IMR-90 (cell line): ENCODE data around the gene ENDOV.

Experiments
- BHLHE40 ChIP-seq: fragments of 150-350 bp; IDR thresholded peaks from 2 replicates; pipeline ENCODE4 v1.6.1; 2016; ENCODE audit warnings: mild to moderate bottlenecking, low read depth, low read length
- CEBPB ChIP-seq: IDR thresholded peaks from 2 replicates; pipeline ENCODE4 v1.6.1; 2012; ENCODE audit warnings: low read depth, low read length, improper control_type of control experiment
- CTCF ChIP-seq: conservative IDR thresholded peaks from 2 replicates; pipeline ENCODE4 v1.5.1; 2012; ENCODE audit warnings: mild to moderate bottlenecking, low read depth, low read length, improper control_type of control experiment
- MAZ ChIP-seq: IDR thresholded peaks from 2 replicates; pipeline ENCODE4 v1.6.1; 2012; ENCODE audit warnings: low read depth, mild to moderate bottlenecking, low read length, improper control_type of control experiment, moderate library complexity, borderline replicate concordance
- MXI1 ChIP-seq: IDR thresholded peaks from 2 replicates; pipeline ENCODE4 v1.6.1; 2012; ENCODE audit warnings: low read depth, mild to moderate bottlenecking, low read length, moderate library complexity, borderline replicate concordance
- POLR2A ChIP-seq: IDR thresholded peaks from 2 replicates; pipeline ENCODE4 v1.6.1; 2012; ENCODE audit warnings: mild to moderate bottlenecking, low read depth, low read length
- RAD21 ChIP-seq: IDR thresholded peaks from 2 replicates; pipeline ENCODE4 v1.6.1; 2012; ENCODE audit warnings: low read length, improper control_type of control experiment
- RCOR1 ChIP-seq: IDR thresholded peaks from 2 replicates; pipeline ENCODE4 v1.6.1; 2012; ENCODE audit warnings: mild to moderate bottlenecking, low read length, improper control_type of control experiment; ENCODE audit not compliant: insufficient replicate concordance
- RFX5 ChIP-seq: IDR thresholded peaks from 2 replicates; pipeline ENCODE4 v1.8.0; 2012; ENCODE audit warnings: low read depth, mild to moderate bottlenecking, low read length, moderate library complexity
- SMC3 ChIP-seq: fragments of 150-350 bp; IDR thresholded peaks from 2 replicates; pipeline ENCODE4 v1.6.1; 2016; ENCODE audit warnings: low read depth, mild to moderate bottlenecking, antibody characterized with exemption, low read length, moderate library complexity
- USF2 ChIP-seq: fragments of 150-350 bp; IDR thresholded peaks from 2 replicates; pipeline ENCODE4 v1.6.1; 2017; ENCODE audit warnings: mild to moderate bottlenecking, antibody characterized with exemption, low read length, low read depth
- TF ChIP-seq, protein P1 (sequence below): fragments of 150-350 bp; IDR thresholded peaks from 2 replicates; pipeline ENCODE4 v1.6.1; 2016; ENCODE audit warnings: low read depth, mild to moderate bottlenecking, low read length, moderate library complexity, borderline replicate concordance

- TF ChIP-seq CTCF (no peak), RAD21 (no peak), BHLHE40 (no peak), POLR2A (no peak), SMC3 (no peak), RCOR1 (no peak), CEBPB (no peak), USF2 (no peak), MXI1 (no peak), RFX5 (no peak), MAZ (no peak)
- TF ChIP-seq, protein P1, sequence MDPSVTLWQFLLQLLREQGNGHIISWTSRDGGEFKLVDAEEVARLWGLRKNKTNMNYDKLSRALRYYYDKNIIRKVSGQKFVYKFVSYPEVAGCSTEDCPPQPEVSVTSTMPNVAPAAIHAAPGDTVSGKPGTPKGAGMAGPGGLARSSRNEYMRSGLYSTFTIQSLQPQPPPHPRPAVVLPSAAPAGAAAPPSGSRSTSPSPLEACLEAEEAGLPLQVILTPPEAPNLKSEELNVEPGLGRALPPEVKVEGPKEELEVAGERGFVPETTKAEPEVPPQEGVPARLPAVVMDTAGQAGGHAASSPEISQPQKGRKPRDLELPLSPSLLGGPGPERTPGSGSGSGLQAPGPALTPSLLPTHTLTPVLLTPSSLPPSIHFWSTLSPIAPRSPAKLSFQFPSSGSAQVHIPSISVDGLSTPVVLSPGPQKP, result no peak
These were observed 53.3 kb downstream of the ENDOV start for GRCh38 chr17:80468242-80468641.
